GM12878 (cell line): Measurements from ENCODE around the gene SMARCA4. TPM values are rescaled to one million over a fixed set of nuclear protein-coding genes. Genes with fewer than 3 reads are reported as not detected.

Experiments
- BACH1 ChIP-seq: fragments of 450-650 bp; IDR thresholded peaks from 2 replicates; pipeline ENCODE4 v1.6.1; 2017; ENCODE audit warnings: mild to moderate bottlenecking, borderline replicate concordance
- BCL11A ChIP-seq: IDR thresholded peaks from 2 replicates; pipeline ENCODE4 v1.6.1; 2011; ENCODE audit warnings: low read depth, low read length
- CBX5 ChIP-seq: sonication (generic); IDR thresholded peaks from 2 replicates; pipeline ENCODE4 v1.6.1; 2016; ENCODE audit warnings: low read depth, moderate library complexity, mild to moderate bottlenecking, inconsistent platforms
- CHD4 ChIP-seq: fragments of 200-600 bp; sonication (generic); IDR thresholded peaks from 2 replicates; pipeline ENCODE4 v1.6.1; 2016; ENCODE audit warnings: mild to moderate bottlenecking
- ESRRA ChIP-seq: IDR thresholded peaks from 2 replicates; pipeline ENCODE4 v1.6.1; 2012; ENCODE audit warnings: mild to moderate bottlenecking, low read length, improper control_type of control experiment
- HDAC6 ChIP-seq: fragments of 200-600 bp; sonication (generic); IDR thresholded peaks from one replicate; pipeline ENCODE4 v1.8.0; 2017; ENCODE audit warnings: antibody characterized with exemption; ENCODE audit not compliant: unreplicated experiment
- HDGF ChIP-seq: fragments of 450-650 bp; IDR thresholded peaks from 2 replicates; pipeline ENCODE4 v1.6.1; 2016; ENCODE audit warnings: antibody characterized with exemption
- IKZF1 ChIP-seq: fragments of 450-650 bp; conservative IDR thresholded peaks from 2 replicates; pipeline ENCODE4 v1.6.1; 2017; ENCODE audit warnings: antibody characterized with exemption, mild to moderate bottlenecking
- IKZF2 ChIP-seq, 2 experiments: fragments of 450-650 bp; IDR thresholded peaks; 2 replicates each; pipeline ENCODE4 v1.6.1; 2017; ENCODE audit warnings: mild to moderate bottlenecking in 2 of 2, moderate library complexity in 2 of 2
- KAT2A ChIP-seq: conservative IDR thresholded peaks from 2 replicates; pipeline ENCODE4 v1.6.1; 2011; ENCODE audit warnings: low read depth, low read length; ENCODE audit not compliant: control insufficient read depth
- MEF2A ChIP-seq: IDR thresholded peaks from 2 replicates; pipeline ENCODE4 v1.6.1; 2011; ENCODE audit warnings: low read depth, mild to moderate bottlenecking, low read length, moderate library complexity; ENCODE audit not compliant: insufficient read depth
- MTA3 ChIP-seq: IDR thresholded peaks from 2 replicates; pipeline ENCODE4 v1.6.1; 2012; ENCODE audit warnings: low read length, inconsistent platforms, borderline replicate concordance
- NFXL1 ChIP-seq: fragments of 450-650 bp; IDR thresholded peaks from 2 replicates; pipeline ENCODE4 v1.6.1; 2017; ENCODE audit warnings: antibody characterized with exemption, mild to moderate bottlenecking, borderline replicate concordance
- NR2C1 ChIP-seq: fragments of 450-650 bp; IDR thresholded peaks from 2 replicates; pipeline ENCODE4 v1.6.1; 2017; ENCODE audit warnings: antibody characterized with exemption, mild to moderate bottlenecking, moderate library complexity
- NRF1 ChIP-seq: conservative IDR thresholded peaks from 2 replicates; pipeline ENCODE4 v1.6.1; 2011; ENCODE audit warnings: mild to moderate bottlenecking, low read depth, low read length, improper control_type of control experiment
- POLR2A ChIP-seq: IDR thresholded peaks from 2 replicates; pipeline ENCODE4 v1.6.1; 2011; ENCODE audit warnings: low read depth, mild to moderate bottlenecking, low read length
- RAD21 ChIP-seq: IDR thresholded peaks from 2 replicates; pipeline ENCODE4 v1.6.1; 2011; ENCODE audit warnings: mild to moderate bottlenecking, low read depth, low read length, moderate library complexity; ENCODE audit not compliant: insufficient read depth
- SMAD1 ChIP-seq: fragments of 450-650 bp; IDR thresholded peaks from 2 replicates; pipeline ENCODE4 v1.6.1; 2018; ENCODE audit warnings: mild to moderate bottlenecking, low read depth; ENCODE audit not compliant: partially characterized antibody
- SRF ChIP-seq, 2 experiments: IDR thresholded peaks; 2 replicates each; pipeline ENCODE4 v1.6.1; 2011; ENCODE audit warnings: low read depth in 2 of 2, low read length in 2 of 2, mild to moderate bottlenecking in 1 of 2, moderate library complexity in 1 of 2
- WRNIP1 ChIP-seq: IDR thresholded peaks from 2 replicates; pipeline ENCODE4 v1.6.1; 2011; ENCODE audit warnings: low read depth, low read length, improper control_type of control experiment, borderline replicate concordance
- YBX1 ChIP-seq: fragments of 450-650 bp; IDR thresholded peaks from 2 replicates; pipeline ENCODE4 v1.6.1; 2016; ENCODE audit warnings: antibody characterized with exemption
- YY1 ChIP-seq: IDR thresholded peaks from 2 replicates; pipeline ENCODE4 v1.6.1; 2011; ENCODE audit warnings: low read depth, mild to moderate bottlenecking, low read length
- ZNF207 ChIP-seq: fragments of 450-650 bp; IDR thresholded peaks from 2 replicates; pipeline ENCODE4 v1.6.1; 2014; ENCODE audit warnings: antibody characterized with exemption, mild to moderate bottlenecking, borderline replicate concordance
- ZNF384 ChIP-seq: IDR thresholded peaks from 2 replicates; pipeline ENCODE4 v1.6.1; 2012; ENCODE audit warnings: low read depth, mild to moderate bottlenecking, low read length, improper control_type of control experiment, borderline replicate concordance
- ZZZ3 ChIP-seq: IDR thresholded peaks from 2 replicates; pipeline ENCODE4 v1.6.1; 2011; ENCODE audit warnings: low read depth; ENCODE audit not compliant: control insufficient read depth, insufficient read length
- polyA plus RNA-seq, 11 experiments: library from polyadenylated mRNA; depleted of rRNA in 4 of 11; unstranded in 6 of 11; stranded (reverse) in 5 of 11; fragments of >200 nt; fragmentation: Nextera tagmentation in 4 of 11; fragmentation: Illumina TruSeq in 1 of 11; extraction: Ambion mirVana in 4 of 11; extraction: Trizol in 1 of 11; gene quantifications; 1 replicate in 1 of 11; 2 replicates in 10 of 11; pipeline versions ENCODE4 v1.2.1 to v1.2.3, GENCODE V29; 2011 to 2016; ENCODE audit warnings: inconsistent platforms in 2 of 11, missing spikeins in 2 of 11, low read depth in 1 of 11
- total RNA-seq, 4 experiments: library from RNA; depleted of rRNA in 3 of 4; stranded (reverse); fragments of >200 nt in 3 of 4; fragmentation: Illumina TruSeq in 1 of 4; extraction: Trizol in 1 of 4; gene quantifications; 2 replicates each; pipeline versions ENCODE4 v1.2.1 to v1.2.3, GENCODE V29; 2013 to 2021
- TF ChIP-seq, protein P1 (sequence below): fragments of 150-350 bp; IDR thresholded peaks from 2 replicates; pipeline ENCODE4 v1.6.1; 2014; ENCODE audit warnings: mild to moderate bottlenecking, low read depth, low read length
- TF ChIP-seq, protein P2 (sequence below), 3 experiments: IDR thresholded peaks in 2 of 3; conservative IDR thresholded peaks in 1 of 3; 2 replicates each; pipeline ENCODE4 v1.5.1; 2011; ENCODE audit warnings: low read depth in 3 of 3, low read length in 3 of 3, mild to moderate bottlenecking in 3 of 3, control low read depth in 2 of 3, moderate library complexity in 2 of 3, inconsistent platforms in 1 of 3, mixed read lengths in 1 of 3; ENCODE audit not compliant: control insufficient read depth in 2 of 3, insufficient read depth in 1 of 3; ENCODE audit errors: extremely low read depth in 1 of 3
- TF ChIP-seq, protein P3 (sequence below): fragments of 450-650 bp; IDR thresholded peaks from 2 replicates; pipeline ENCODE4 v1.6.1; 2017; ENCODE audit warnings: mild to moderate bottlenecking, low read depth, inconsistent platforms; ENCODE audit not compliant: poor library complexity, severe bottlenecking

The SMARCA4 gene
- total and polyA plus RNA-seq, 10 of the 15 experiments (the other 5 are each of a cell fraction or from before 2014, with no cell fraction given), result 22.4 to 175 (median 57.4) TPM

DNA sequence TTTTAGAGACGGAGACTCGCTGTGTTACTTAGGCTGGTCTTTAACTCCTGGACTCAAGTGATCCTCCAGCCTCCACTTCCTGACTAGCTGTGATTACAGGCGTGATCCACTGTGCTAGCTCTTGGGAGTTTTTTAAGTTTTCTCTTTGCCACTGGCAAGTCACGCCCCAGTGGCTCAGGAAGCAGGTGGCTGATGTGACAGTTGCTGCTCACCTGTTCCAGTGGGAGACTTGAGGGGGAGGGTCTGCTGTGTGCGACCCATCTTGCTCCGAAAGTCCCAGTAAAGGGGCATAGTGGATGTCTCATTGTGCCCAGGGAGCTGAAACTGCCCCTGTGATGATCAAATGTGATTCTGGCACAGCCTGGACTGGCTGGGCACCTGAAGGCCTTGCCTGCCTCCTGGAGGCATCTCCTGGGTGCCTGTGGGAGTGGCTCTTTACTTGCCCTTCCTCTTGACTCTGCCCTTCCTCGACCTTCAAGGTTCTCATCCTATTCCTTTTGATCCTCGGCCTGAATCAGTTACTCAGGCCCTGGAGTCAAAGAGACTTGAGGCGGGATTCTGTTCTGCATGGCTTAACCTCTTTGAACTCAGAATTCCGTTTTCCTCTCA, 7.8 kb downstream of the SMARCA4 start (continued):
- TF ChIP-seq SRF (IDR thresholded peaks at IDR 0.05; ENCODE audit: low read depth in 2 of 2, low read length in 2 of 2) (no peak), HDGF (0 out of 2 replicates have a peak, but pooled peaks have one; percentile 26), POLR2A (peak; percentile 29; the same call in 1 of the 2 replicates), SMAD1 (no peak), HDAC6 (no peak), YY1 (0 out of 2 replicates have a peak, but pooled peaks have one; percentile 9), ZNF207 (no peak), BACH1 (peak; percentile 29; the same call in 1 of the 2 replicates), MEF2A (no peak), YBX1 (no peak), ESRRA (no peak), WRNIP1 (0 out of 2 replicates have a peak, but pooled peaks have one; percentile 20), RAD21 (0 out of 2 replicates have a peak, but pooled peaks have one; percentile 3), CHD4 (no peak), MTA3 (0 out of 2 replicates have a peak, but pooled peaks have one; percentile 27), NRF1 (no peak), ZZZ3 (no peak), CBX5 (no peak), KAT2A (no peak), IKZF1 (peak; percentile 69), NFXL1 (no peak), NR2C1 (no peak), BCL11A (no peak), ZNF384 (no peak), IKZF2 (IDR thresholded peaks at IDR 0.05) (peak in 1 of 2 experiments; percentile 57; a peak in 3 of 4 replicates)
- TF ChIP-seq, protein P1, sequence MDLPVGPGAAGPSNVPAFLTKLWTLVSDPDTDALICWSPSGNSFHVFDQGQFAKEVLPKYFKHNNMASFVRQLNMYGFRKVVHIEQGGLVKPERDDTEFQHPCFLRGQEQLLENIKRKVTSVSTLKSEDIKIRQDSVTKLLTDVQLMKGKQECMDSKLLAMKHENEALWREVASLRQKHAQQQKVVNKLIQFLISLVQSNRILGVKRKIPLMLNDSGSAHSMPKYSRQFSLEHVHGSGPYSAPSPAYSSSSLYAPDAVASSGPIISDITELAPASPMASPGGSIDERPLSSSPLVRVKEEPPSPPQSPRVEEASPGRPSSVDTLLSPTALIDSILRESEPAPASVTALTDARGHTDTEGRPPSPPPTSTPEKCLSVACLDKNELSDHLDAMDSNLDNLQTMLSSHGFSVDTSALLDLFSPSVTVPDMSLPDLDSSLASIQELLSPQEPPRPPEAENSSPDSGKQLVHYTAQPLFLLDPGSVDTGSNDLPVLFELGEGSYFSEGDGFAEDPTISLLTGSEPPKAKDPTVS, result no peak
- TF ChIP-seq, protein P2, sequence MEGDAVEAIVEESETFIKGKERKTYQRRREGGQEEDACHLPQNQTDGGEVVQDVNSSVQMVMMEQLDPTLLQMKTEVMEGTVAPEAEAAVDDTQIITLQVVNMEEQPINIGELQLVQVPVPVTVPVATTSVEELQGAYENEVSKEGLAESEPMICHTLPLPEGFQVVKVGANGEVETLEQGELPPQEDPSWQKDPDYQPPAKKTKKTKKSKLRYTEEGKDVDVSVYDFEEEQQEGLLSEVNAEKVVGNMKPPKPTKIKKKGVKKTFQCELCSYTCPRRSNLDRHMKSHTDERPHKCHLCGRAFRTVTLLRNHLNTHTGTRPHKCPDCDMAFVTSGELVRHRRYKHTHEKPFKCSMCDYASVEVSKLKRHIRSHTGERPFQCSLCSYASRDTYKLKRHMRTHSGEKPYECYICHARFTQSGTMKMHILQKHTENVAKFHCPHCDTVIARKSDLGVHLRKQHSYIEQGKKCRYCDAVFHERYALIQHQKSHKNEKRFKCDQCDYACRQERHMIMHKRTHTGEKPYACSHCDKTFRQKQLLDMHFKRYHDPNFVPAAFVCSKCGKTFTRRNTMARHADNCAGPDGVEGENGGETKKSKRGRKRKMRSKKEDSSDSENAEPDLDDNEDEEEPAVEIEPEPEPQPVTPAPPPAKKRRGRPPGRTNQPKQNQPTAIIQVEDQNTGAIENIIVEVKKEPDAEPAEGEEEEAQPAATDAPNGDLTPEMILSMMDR (IDR thresholded peaks at IDR 0.05 in 2 of 3, conservative IDR thresholded peaks at IDR 0.05 in 1 of 3; ENCODE audit: control insufficient read depth in 2 of 3, extremely low read depth in 1 of 3, insufficient read depth in 1 of 3, low read depth in 3 of 3, low read length in 3 of 3), result peak in 1 of 3 experiments; percentile 11; a peak in 1 of 6 replicates
- TF ChIP-seq, protein P3, sequence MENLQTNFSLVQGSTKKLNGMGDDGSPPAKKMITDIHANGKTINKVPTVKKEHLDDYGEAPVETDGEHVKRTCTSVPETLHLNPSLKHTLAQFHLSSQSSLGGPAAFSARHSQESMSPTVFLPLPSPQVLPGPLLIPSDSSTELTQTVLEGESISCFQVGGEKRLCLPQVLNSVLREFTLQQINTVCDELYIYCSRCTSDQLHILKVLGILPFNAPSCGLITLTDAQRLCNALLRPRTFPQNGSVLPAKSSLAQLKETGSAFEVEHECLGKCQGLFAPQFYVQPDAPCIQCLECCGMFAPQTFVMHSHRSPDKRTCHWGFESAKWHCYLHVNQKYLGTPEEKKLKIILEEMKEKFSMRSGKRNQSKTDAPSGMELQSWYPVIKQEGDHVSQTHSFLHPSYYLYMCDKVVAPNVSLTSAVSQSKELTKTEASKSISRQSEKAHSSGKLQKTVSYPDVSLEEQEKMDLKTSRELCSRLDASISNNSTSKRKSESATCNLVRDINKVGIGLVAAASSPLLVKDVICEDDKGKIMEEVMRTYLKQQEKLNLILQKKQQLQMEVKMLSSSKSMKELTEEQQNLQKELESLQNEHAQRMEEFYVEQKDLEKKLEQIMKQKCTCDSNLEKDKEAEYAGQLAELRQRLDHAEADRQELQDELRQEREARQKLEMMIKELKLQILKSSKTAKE, result no peak
